PC-3 (cell line): ENCODE measurements around the gene SLC35F3. TPM values are rescaled to one million over a fixed set of nuclear protein-coding genes. Genes with fewer than 3 reads are reported as not detected.
A peak's percentile ranks its signal among the peaks of the same experiment; 100 is the strongest.

ENCODE experiments used
- ATAC-seq: fragments of 200-7000 bp; cut with Tn5 transposase; 2 replicates; pipeline ENCODE4 v1.9.1; 2020; ENCODE audit warnings: mild to moderate bottlenecking, moderate library complexity
- BruUV-seq: library from RNA; stranded (reverse); fragments of 400-500 nt; replicated peaks from 2 replicates; lab custom pipeline; 2021; lab: Mats Ljungman, UMichigan
- CTCF ChIA-PET: fragments of 300-600 bp; sonication (Branson Sonifier 250); formaldehyde crosslinking; loops from one replicate; lab custom pipeline; 2022; ENCODE audit warnings: antibody characterized with exemption; lab: Charles Lee
- POLR2A ChIA-PET: fragments of 300-600 bp; sonication (Branson Sonifier 250); formaldehyde crosslinking; loops from one replicate; lab custom pipeline; 2022; ENCODE audit warnings: antibody characterized with exemption; ENCODE audit not compliant: unreplicated experiment; lab: Charles Lee
- DNase-seq: peaks from one replicate; pipeline ENCODE4 v3.0.0-alpha.2; 2015
- H2AFZ ChIP-seq: fragments of 300-600 bp; sonication (generic); 2 replicates; pipeline ENCODE4 v1.6.0; 2016; ENCODE audit warnings: antibody characterized with exemption, low read length
- H3F3A ChIP-seq: fragments of 300-600 bp; sonication (generic); one replicate; pipeline ENCODE4 v1.6.0; 2017; ENCODE audit warnings: antibody characterized with exemption, low read length, control low read depth, mild to moderate bottlenecking; ENCODE audit not compliant: unreplicated experiment
- H3K27ac ChIP-seq: fragments of 300-600 bp; sonication (generic); 2 replicates; pipeline ENCODE4 v1.5.1; 2016; ENCODE audit warnings: mild to moderate bottlenecking, low read length
- H3K27me3 ChIP-seq: fragments of 300-600 bp; sonication (generic); 2 replicates; pipeline ENCODE4 v1.6.1; 2016; ENCODE audit warnings: low read length, mixed read lengths
- H3K36me3 ChIP-seq: fragments of 300-600 bp; sonication (generic); 2 replicates; pipeline ENCODE4 v1.6.1; 2016; ENCODE audit warnings: low read depth, mixed run types, low read length, mixed read lengths
- H3K4me1 ChIP-seq: fragments of 300-600 bp; sonication (generic); 2 replicates; pipeline ENCODE4 v1.5.1; 2016; ENCODE audit warnings: low read length; ENCODE audit not compliant: insufficient read depth
- H3K4me2 ChIP-seq: fragments of 300-600 bp; sonication (generic); 2 replicates; pipeline ENCODE4 v1.6.0; 2016; ENCODE audit warnings: low read length
- H3K4me3 ChIP-seq: fragments of 300-600 bp; sonication (generic); 2 replicates; pipeline ENCODE4 v1.5.1; 2016; ENCODE audit warnings: mild to moderate bottlenecking, low read length, mixed read lengths
- H3K79me2 ChIP-seq: fragments of 300-600 bp; sonication (generic); 2 replicates; pipeline ENCODE4 v1.6.1; 2017; ENCODE audit warnings: low read length, mixed read lengths
- H3K9ac ChIP-seq: fragments of 300-600 bp; sonication (generic); 2 replicates; pipeline ENCODE4 v1.6.0; 2016; ENCODE audit warnings: mild to moderate bottlenecking, low read length
- H3K9me2 ChIP-seq: fragments of 300-600 bp; sonication (generic); replicated peaks from 2 replicates; pipeline ENCODE4 v1.6.1; 2016; ENCODE audit warnings: mixed run types, low read length, mixed read lengths
- H3K9me3 ChIP-seq: fragments of 300-600 bp; sonication (generic); 2 replicates; pipeline ENCODE4 v1.6.1; 2016; ENCODE audit warnings: low read length, mixed read lengths
- H4K20me1 ChIP-seq: fragments of 300-600 bp; sonication (generic); 2 replicates; pipeline ENCODE4 v1.6.1; 2016; ENCODE audit warnings: low read length, mixed read lengths
- CTCF ChIP-seq: fragments of 300-600 bp; sonication (generic); conservative IDR thresholded peaks from 2 replicates; pipeline ENCODE4 v1.5.1; 2017; ENCODE audit warnings: antibody characterized with exemption, low read depth, mild to moderate bottlenecking, low read length
- EZH2 ChIP-seq: fragments of 300-600 bp; sonication (generic); IDR thresholded peaks from one replicate; pipeline ENCODE4 v1.6.1; 2017; ENCODE audit warnings: antibody characterized with exemption, mild to moderate bottlenecking, low read length; ENCODE audit not compliant: unreplicated experiment
- EZH2phosphoT487 ChIP-seq: fragments of 300-600 bp; sonication (generic); IDR thresholded peaks from 2 replicates; pipeline ENCODE4 v1.6.1; 2018; ENCODE audit warnings: mild to moderate bottlenecking, antibody characterized with exemption, low read length, borderline replicate concordance
- intact Hi-C: fragments of 100-400 bp; cut with micrococcal nuclease; formaldehyde crosslinking; loops from 2 replicates; pipeline ENCODE4 v1.9.0; 2023
- total RNA-seq: library from RNA; depleted of rRNA; stranded (reverse); fragments of >200 nt; gene quantifications from 2 replicates; pipeline ENCODE4 v1.2.3, GENCODE V29; 2014

SLC35F3 gene
- total RNA-seq, 1 experiment from 2014 or later: 17.7 TPM

DNA sequence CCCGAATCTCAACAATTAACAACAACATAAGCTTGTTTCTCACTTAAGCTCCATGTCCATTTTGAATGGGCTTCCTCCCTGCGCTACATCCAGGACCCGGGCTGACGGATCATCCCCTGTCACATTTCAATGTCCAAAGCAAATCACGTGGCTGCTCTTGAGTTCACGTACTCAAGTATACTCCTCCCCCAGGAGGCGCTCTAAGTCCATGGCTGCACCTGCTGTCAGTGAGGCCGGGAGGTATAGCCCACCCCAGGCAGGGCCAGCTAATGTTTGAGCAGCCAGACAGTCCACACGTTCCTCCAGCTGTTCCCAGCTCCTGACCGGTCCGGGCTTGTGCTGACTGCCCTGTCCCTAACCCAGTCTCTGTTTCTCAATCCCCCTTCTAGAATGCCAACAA lies 220.8 kb downstream of the SLC35F3 start:
- H3K9me2 ChIP-seq: no peaks in the 10 kb centered on the region
- ATAC-seq (peak; percentile 53; the same call in 1 of the 2 replicates), DNase-seq (peak; percentile 53)
- no peak overlapping the region for H2AFZ ChIP-seq
- no peaks in the 10 kb centered on the region for H3K79me2 ChIP-seq
- ChIA-PET CTCF (no interaction called here), POLR2A (no interaction called here)
- no TSS peak for BruUV-seq
- no peaks in the 10 kb centered on the region for H3F3A ChIP-seq
- intact Hi-C loops: no loop called here
- TF ChIP-seq EZH2 (no peak), CTCF (peak; percentile 81)
- no peak overlapping the region for H3K9ac ChIP-seq
- H3K27ac ChIP-seq: no peak overlapping the region
- no peaks in the 10 kb centered on the region for H3K9me3 ChIP-seq
- no peak overlapping the region for H3K4me2 ChIP-seq
- no peaks in the 10 kb centered on the region for H3K27me3 ChIP-seq
- H3K4me1 ChIP-seq: no peaks in the 10 kb centered on the region
- H3K4me3 ChIP-seq: no peak overlapping the region
- no peaks in the 10 kb centered on the region for H4K20me1 ChIP-seq
- H3K36me3 ChIP-seq: no peaks in the 10 kb centered on the region

- Histone ChIP-seq H3F3A (no peaks in the 10 kb centered on the region), H3K9me3 (no peaks in the 10 kb centered on the region), H2AFZ (no peak overlapping the region), H3K4me2 (no peak overlapping the region), H3K27ac (no peak overlapping the region), H3K79me2 (no peaks in the 10 kb centered on the region), H4K20me1 (no peaks in the 10 kb centered on the region), H3K9me2 (no peaks in the 10 kb centered on the region), H3K27me3 (no peaks in the 10 kb centered on the region), H3K4me3 (no peak overlapping the region), H3K4me1 (no peaks in the 10 kb centered on the region), H3K36me3 (no peaks in the 10 kb centered on the region), H3K9ac (no peak overlapping the region)
- intact Hi-C loops: no loop called here
- DNase-seq (no peak), ATAC-seq (no peak)
- CTCF ChIA-PET: no interaction called here
- TF ChIP-seq CTCF: no peak
- no peak for TF ChIP-seq EZH2phosphoT487
- no peak for TF ChIP-seq EZH2
- no TSS peak for BruUV-seq
- POLR2A ChIA-PET: no interaction called here
Measured at GRCh38 chr1:234125714-234126113, 221.2 kb downstream of the SLC35F3 start.

DNA sequence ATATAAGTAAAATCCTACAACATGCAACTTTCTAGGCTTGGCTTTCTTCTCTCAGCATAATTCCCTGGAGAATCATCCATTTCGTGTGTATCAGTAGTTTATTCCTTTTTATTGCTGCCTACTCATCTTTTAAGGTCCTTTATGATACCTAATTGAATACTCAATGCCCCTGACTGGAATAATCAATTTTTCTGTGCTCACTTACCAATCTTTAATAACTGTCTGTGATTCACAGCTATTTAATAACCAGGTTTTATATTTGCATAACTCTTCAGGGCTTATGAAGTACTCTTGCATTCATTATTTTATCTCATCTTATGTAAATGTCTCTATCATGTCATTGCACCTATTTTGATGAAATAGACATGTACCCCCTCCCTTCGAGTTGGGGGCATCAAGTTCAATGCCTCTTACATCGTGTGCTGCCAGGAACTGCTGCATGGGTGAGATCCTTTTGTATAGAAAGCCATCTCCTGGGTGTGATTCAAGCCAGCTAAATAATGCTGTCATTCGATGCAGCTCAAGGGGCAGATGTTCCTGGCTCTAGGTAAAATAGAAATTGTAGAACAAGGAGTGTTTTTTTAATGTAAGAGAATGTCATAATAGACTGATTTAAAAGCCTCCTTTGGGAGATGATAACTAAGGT lies 222.7 kb downstream of the SLC35F3 start:
- Histone ChIP-seq H3K4me3 (no peak overlapping the region), H3K9ac (no peak overlapping the region), H3K9me3 (no peaks in the 10 kb centered on the region), H3K36me3 (no peaks in the 10 kb centered on the region), H3K4me2 (no peak overlapping the region), H3F3A (no peaks in the 10 kb centered on the region), H3K27ac (no peak overlapping the region), H4K20me1 (no peaks in the 10 kb centered on the region), H3K79me2 (no peaks in the 10 kb centered on the region), H3K9me2 (no peaks in the 10 kb centered on the region), H3K4me1 (no peaks in the 10 kb centered on the region), H2AFZ (no peak overlapping the region), H3K27me3 (no peaks in the 10 kb centered on the region)
- no peak for DNase-seq
- intact Hi-C loops: no loop called here
- no peak for ATAC-seq
- CTCF ChIA-PET: no interaction called here
- POLR2A ChIA-PET: no interaction called here
- BruUV-seq: no TSS peak
- TF ChIP-seq EZH2 (no peak), EZH2phosphoT487 (no peak), CTCF (no peak)
